Measurements from ENCODE around the gene TBPL2. TPM values are rescaled to one million over a fixed set of nuclear protein-coding genes. Genes with fewer than 3 reads are reported as not detected.

TBPL2 gene
- total RNA-seq, 6 experiments from 2014 or later = not detected

DNA sequence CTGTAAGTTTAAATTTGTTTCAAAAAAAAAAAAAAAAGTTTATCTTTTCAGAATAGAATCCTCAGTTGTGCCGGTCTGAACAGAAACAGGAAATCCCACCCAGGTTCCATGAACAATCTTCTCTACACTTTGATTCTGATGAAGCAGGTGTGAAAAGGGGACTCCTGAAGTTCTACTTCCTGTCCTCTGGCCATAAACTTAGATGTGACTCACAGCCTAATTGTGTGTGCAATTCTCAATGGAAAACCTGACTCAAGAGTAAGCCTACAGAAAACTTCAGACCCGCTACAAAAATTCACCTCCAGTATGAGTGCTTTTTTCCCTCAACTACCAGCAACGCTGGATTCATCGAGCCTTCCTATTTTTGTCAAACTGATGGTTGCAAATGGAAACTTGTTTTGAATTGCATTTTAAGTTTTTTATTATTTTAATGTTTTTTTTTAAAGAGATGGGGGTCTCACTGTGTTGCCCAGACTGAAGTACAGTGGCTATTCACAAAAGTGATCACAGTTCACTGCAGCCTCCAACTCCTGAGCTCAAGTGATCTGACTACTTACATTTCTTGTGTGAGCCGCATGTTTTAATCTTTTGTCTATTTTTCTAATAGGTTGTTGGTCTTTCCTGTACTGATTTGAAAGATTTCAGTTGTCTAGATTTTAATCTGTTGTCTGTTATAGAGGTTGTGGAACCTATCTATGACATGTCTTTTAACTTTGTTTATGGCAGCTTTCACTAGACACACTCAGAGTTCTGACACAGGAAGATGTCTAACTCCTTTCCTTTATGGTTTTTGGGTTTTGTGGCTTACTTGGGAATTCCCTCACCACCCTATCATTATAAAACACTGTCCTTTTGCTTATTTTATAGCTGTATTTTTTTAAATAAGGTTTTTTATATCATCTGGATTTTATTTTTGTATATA is 66.4 kb downstream of the TBPL2 start:
- DNase-seq (no peak), ATAC-seq (no peak)
- no peaks in the 10 kb centered on the region for H3K9me3 ChIP-seq
- H3K36me3 ChIP-seq = peaks cover 0 to 36% (median 3%) of the 10 kb centered on the region in 4 donors
- no peaks in the 10 kb centered on the region for H3K4me1 ChIP-seq
- WGBS (ENCODE audit: insufficient coverage, low coverage, low lambda C conversion rate, missing lambda C conversion rate) = 86% methylated on average over 5 of the region's 5 CpGs
- no peak overlapping the region for H3K27ac ChIP-seq
- H3K4me3 ChIP-seq = no peak overlapping the region
- intact Hi-C loops (cut with DNase I) = no loop called here
- TF ChIP-seq POLR2A (IDR thresholded peaks at IDR 0.05) = no peak
- TF ChIP-seq, protein P1, sequence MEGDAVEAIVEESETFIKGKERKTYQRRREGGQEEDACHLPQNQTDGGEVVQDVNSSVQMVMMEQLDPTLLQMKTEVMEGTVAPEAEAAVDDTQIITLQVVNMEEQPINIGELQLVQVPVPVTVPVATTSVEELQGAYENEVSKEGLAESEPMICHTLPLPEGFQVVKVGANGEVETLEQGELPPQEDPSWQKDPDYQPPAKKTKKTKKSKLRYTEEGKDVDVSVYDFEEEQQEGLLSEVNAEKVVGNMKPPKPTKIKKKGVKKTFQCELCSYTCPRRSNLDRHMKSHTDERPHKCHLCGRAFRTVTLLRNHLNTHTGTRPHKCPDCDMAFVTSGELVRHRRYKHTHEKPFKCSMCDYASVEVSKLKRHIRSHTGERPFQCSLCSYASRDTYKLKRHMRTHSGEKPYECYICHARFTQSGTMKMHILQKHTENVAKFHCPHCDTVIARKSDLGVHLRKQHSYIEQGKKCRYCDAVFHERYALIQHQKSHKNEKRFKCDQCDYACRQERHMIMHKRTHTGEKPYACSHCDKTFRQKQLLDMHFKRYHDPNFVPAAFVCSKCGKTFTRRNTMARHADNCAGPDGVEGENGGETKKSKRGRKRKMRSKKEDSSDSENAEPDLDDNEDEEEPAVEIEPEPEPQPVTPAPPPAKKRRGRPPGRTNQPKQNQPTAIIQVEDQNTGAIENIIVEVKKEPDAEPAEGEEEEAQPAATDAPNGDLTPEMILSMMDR (IDR thresholded peaks at IDR 0.05) = no peak
- no peaks in the 10 kb centered on the region for H3K27me3 ChIP-seq

DNA sequence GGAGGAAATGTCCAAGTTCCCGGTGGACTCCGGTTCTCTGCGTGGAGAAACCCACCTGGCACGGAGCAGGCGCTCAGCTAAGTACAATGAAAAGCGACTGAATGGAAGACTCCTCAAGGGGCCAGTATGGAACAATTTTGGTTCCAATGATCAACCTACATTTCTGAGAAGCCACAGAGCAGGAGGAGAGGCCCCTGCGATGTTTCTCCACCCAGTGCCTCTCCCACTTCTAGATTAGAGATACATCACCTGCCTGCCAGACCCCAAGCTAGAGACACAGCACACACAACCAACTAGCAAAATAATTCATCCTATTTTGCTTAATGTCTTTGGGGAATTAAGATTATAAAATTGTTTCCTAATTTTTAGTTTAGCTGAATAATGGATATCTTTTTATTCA is 67.6 kb downstream of the TBPL2 start:
- H3K36me3 ChIP-seq = peaks cover 0 to 36% (median 3%) of the 10 kb centered on the region in 4 donors

DNA sequence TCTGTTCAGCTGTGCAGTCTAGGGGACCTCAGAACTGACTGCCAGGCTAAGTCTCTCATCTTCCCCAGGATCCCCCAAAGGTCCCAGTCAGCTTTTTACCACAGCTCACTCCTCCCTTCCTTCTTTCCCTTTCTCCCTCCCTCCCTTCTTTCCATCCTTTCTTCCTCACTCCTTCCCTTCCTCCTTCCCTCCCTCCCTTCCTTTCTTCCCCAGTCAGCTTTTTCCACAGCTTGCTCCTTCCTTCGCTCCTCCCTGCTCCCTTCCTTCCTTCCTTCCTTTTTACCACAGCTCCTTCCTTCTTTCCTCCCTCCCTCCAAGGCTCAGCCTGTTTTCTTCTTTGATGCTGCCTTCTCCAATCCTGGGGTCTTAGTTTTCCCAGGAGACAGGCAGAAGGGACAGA is 68.0 kb downstream of the TBPL2 start:
- Histone ChIP-seq H3K9me3 (no peaks in the 10 kb centered on the region), H3K4me3 (no peak overlapping the region), H3K36me3 (peaks cover 0 to 32% (median 3%) of the 10 kb centered on the region in 4 donors), H3K4me1 (no peaks in the 10 kb centered on the region), H3K27me3 (no peaks in the 10 kb centered on the region), H3K27ac (no peak overlapping the region)
- DNase-seq (no peak), ATAC-seq (no peak)
- TF ChIP-seq POLR2A (IDR thresholded peaks at IDR 0.05) = no peak
- TF ChIP-seq, protein P1 (IDR thresholded peaks at IDR 0.05) = no peak
- WGBS (ENCODE audit: insufficient coverage, low coverage, low lambda C conversion rate, missing lambda C conversion rate) = 100% methylated on average over 1 of the region's 1 CpG
- intact Hi-C loops (cut with DNase I) = no loop called here

More for the DNA sequence above, 67.6 kb downstream of the TBPL2 start:
- 77% methylated on average over 4 of the region's 7 CpGs for WGBS (ENCODE audit: insufficient coverage, low coverage, low lambda C conversion rate, missing lambda C conversion rate)
- no peak overlapping the region for H3K4me3 ChIP-seq
- ATAC-seq (no peak), DNase-seq (no peak)
- no peaks in the 10 kb centered on the region for H3K4me1 ChIP-seq
- no peaks in the 10 kb centered on the region for H3K27me3 ChIP-seq
- intact Hi-C loops (cut with DNase I) = no loop called here
- no peak overlapping the region for H3K27ac ChIP-seq
- H3K9me3 ChIP-seq = no peaks in the 10 kb centered on the region
- no peak for TF ChIP-seq POLR2A (IDR thresholded peaks at IDR 0.05)
- TF ChIP-seq, protein P1 (IDR thresholded peaks at IDR 0.05) = no peak

DNA sequence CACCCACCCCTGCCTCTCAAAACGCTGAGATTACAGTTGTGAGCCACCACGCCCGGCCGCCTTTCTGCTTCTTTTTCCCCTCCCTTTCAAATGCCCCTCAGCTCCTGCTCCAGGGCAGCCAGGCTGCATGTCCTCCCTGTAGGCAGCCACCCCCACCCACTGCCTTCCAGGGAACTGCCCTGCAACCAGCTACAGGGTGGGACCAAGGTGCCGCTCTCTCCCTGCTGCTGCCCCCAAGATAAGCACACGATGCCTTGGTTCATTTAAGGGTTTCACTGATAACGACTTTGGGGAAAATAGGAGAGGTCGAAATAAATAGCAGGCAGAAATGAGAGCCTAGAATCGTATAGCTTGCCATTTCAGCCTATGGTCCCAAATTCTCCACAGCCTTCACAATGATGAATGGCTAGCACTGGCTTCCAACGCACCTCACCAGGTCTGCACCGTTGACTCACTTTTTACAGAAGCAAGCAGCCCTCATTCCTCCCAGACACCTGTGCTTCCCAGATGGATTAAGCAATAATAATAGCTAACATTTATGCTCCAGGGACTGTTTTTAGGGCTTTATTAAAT is 69.4 kb downstream of the TBPL2 start:
- no peaks in the 10 kb centered on the region for H3K4me1 ChIP-seq
- ATAC-seq (no peak), DNase-seq (peak in 1 of 3 donors; percentile 27)
- H3K27ac ChIP-seq = no peak overlapping the region
- intact Hi-C loops (cut with DNase I) = no loop called here
- no peaks in the 10 kb centered on the region for H3K9me3 ChIP-seq
- no peaks in the 10 kb centered on the region for H3K27me3 ChIP-seq
- TF ChIP-seq, protein P1 (IDR thresholded peaks at IDR 0.05) = no peak
- no peak for TF ChIP-seq POLR2A (IDR thresholded peaks at IDR 0.05)
- no peak overlapping the region for H3K4me3 ChIP-seq
- H3K36me3 ChIP-seq = peaks cover 0 to 18% (median 3%) of the 10 kb centered on the region in 4 donors
- 83% methylated on average over 11 of the region's 11 CpGs for WGBS (ENCODE audit: insufficient coverage, low coverage, low lambda C conversion rate, missing lambda C conversion rate)

Measured in right lobe of liver (tissue), 6 donors.